HCT116 (cell line): ENCODE data around the gene TMEM117.

Experiments used
- CTCF ChIP-seq, 3 experiments: fragments of 200-600 bp in 1 of 3; sonication (generic) in 1 of 3; IDR thresholded peaks in 2 of 3; conservative IDR thresholded peaks in 1 of 3; 2 replicates each; pipeline ENCODE4 v1.5.1; 2012 to 2017; ENCODE audit warnings: low read depth in 2 of 3, low read length in 2 of 3, antibody characterized with exemption in 1 of 3, borderline replicate concordance in 1 of 3, control low read depth in 1 of 3, mild to moderate bottlenecking in 1 of 3, mixed read lengths in 1 of 3, mixed run types in 1 of 3, moderate library complexity in 1 of 3; ENCODE audit not compliant: insufficient read depth in 1 of 3
- FOSL1 ChIP-seq: IDR thresholded peaks from 2 replicates; pipeline ENCODE4 v1.6.1; 2012; ENCODE audit warnings: low read depth

- no peak for TF ChIP-seq CTCF (IDR thresholded peaks at IDR 0.05 in 2 of 3, conservative IDR thresholded peaks at IDR 0.05 in 1 of 3; ENCODE audit: borderline replicate concordance in 1 of 3, insufficient read depth in 1 of 3, low read depth in 2 of 3, low read length in 2 of 3)
- TF ChIP-seq FOSL1 = no peak
Measured at GRCh38 chr12:44286336-44286735, 450.5 kb downstream of the TMEM117 start.
